ENCODE results near the gene SSR4.

SSR4 gene

GRCh38 chrX:153782313-153782712, 12.2 kb upstream of the SSR4 start:
- no peak for DNase-seq

DNA sequence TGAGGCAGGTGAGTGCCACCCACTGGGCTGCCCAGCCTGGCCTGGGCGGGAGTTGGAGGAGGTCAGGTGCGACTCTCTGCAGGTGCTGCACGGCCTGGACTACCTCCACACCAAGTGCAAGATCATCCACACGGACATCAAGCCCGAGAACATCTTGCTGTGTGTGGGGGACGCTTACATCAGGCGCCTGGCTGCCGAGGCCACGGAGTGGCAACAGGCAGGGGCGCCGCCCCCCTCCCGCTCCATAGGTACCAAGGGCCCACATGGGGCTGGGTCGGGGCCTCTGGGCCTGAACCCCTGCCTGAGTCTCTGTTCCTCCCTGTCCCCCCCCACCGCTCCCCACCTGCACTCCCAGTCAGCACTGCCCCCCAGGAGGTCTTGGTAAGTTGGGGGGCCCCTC, 11.6 kb upstream of the SSR4 start:
- no peak for DNase-seq

- DNase-seq = no peak
Measured at GRCh38 chrX:153783378-153784013, 11.0 kb upstream of the SSR4 start.

DNA sequence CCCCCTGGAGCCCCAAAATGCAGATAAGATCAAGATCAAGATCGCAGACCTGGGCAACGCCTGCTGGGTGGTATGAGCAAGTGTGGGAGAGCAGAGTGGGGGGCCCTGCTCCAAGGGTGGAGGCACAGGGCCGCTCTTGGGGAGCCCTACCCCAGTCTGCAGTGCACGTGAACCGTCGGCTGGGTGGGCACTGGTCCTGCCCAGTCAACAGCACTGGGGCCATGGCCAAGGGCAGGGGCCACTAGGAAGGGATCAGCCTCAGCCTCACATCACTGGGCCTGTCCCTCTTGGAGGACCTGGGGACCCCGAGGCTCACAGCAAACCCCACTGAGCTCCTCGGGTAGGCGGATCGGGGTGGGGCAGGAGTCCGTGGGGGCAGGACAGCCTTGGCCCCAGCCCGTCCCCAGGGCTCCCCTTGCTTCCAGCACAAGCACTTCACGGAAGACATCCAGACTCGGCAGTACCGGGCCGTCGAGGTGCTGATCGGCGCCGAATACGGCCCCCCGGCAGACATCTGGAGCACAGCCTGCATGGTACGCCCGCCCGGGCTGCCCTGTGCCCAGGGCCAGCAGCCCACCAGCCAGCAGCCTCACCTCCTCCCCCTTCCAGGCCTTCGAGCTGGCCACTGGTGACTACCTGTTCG, 10.0 kb upstream of the SSR4 start:
- DNase-seq = no peak

- DNase-seq = no peak
Measured at GRCh38 chrX:153786669-153787068, 7.8 kb upstream of the SSR4 start.

- no peak for DNase-seq
Measured at GRCh38 chrX:153789654-153790053, 4.8 kb upstream of the SSR4 start.

DNA sequence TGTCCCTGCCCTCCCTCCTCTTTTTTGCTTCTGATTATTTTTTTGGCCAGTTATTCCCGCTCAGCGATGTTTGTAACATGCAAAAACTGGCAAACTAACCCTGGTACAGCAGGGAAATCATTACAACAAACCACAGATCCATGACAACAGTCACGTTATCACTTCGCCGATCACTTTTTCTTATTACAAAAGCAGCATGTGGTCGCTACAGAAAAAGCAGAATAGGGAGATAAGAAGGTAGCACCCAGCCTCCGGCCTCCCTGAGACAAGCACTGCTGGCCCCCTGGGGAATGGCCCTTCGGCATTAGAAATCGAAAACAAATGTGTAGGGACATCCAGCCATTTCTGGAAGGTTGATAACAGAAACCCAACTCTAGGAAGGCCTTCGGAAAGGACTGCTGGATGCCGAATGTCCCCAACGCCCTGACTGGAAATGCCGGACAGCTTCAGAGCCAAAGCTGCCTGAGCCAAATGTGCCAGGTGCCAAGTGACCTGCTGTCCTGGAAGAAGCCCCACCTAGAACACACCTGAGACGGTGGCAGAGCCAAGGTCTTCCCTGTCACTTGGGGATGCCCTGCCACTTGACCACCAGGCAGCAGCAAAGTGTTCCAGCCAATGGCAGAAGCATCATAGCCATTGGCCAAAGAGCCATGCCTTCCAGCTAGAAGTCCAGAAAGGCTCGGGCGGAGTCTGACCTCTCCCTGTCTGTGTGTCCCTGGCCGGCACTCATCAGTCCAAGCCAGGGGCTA, 3.2 kb upstream of the SSR4 start:
- DNase-seq = no peak

DNA sequence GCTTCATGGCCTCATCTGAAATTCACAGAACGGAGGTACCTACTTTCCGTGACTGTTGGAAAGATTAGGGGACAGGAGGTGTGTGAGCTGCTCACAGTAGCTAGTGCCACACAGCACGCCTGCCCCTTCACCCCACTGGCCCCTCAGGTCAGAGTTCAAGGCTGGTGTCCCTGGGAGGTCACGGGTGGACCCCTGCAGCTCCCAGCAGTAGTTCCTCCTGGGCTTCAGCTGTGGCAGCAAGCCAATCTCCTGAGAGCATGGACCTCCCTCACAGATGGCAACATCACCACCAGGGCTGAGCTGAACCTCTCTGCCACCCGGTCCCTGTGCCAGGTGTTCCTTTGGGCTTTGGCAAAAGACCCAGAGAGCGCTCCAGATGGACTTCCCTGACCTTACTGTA, 2.1 kb upstream of the SSR4 start:
- no peak for DNase-seq

- DNase-seq = no peak
Measured at GRCh38 chrX:153793291-153793690, 1.2 kb upstream of the SSR4 start.

DNA sequence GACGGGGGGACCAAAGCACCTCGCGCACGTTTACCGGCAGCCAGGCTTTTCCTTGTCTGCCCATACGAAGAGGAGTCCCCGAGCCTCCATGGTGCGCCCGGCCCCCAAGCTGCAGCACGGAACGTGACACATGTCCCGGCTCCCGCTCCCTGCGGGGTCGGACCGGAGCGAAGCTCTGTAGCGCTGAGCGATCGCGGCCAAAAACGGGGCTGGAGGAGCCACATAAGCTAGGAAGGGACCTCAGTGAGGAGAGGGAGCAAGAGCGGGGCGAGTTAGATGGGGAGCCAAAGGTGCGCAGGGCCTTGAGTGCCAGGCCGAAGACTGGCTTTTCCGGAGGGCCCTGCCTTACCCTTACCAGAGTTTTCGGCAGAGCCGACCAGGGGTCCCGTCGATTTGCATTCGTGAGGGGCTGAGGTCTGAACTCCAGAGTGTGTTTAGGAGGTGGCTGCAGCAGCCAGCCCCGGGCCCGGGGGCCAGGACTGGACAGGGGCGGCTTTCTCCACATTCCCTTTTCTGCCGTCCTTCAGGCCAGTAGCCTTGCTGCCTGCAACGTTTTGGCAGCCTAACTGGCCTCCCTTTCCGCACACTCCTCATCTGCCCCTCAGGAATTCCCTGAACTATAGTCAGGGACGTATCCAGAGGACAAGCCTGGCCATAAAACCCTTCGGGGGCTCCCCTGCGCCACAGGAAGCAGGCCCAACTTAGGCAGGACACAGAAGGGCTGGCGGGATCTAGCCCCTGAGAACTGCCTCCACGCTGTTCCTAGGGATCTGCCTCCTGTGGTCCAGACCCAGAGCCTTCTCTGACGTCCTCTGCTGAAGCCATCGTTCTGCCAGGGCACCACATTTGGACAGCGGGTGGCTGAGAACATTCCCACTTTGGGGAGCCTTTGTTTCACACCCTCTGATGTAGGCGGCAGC, 689 bp downstream of the SSR4 start:
- DNase-seq = no peak

- DNase-seq = no peak
Measured at GRCh38 chrX:153797415-153798015, 3.0 kb downstream of the SSR4 start.

GRCh38 chrX:153799326-153799725, 4.9 kb downstream of the SSR4 start:
- DNase-seq = no peak

DNA sequence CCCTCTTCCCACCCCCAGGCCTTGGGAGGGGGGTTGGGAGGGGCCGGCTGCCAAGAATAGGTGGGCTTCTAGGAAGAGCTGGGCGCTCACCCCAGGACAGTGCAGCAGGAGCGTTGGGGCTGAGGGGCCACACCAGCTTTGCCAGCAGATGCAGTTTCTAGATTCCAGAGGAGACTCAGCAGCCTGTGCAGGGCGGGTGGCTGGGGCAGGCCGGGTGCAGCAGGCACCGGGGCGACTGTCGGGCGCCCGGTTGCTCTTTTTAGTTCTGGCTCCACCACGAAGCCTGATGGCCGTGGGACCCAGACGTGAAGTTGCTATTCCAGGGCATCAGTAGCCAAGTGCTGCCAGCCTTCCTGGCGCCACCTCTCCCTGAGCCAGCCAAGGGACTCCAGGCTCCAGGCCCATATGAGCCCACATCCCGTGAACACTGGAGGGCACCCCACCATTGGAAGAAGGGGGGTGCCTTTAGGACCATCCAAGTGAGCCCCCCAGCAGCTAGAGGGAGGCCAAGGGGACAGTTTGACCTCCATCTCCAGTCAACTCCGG, 5.8 kb downstream of the SSR4 start:
- no peak for DNase-seq

DNA sequence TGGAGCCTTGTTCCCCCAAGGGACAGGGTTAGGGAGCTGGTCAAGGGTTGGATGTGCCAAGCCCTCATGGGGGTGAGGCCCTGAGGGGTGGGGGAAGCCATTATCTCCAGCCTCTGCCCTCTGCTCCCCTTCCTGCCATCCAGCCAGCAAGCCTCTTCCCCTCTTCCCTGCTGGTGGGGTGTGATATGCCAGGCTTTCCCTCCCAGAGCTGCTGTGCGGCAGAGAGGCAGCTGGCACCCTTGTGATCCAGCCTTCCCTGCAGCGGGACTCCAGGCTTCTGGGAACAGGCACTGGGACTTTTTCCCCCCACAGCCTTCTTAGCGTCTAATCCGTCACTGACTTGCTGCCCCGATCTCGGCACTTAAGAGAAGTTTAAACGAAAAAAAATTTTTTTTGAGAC, 6.3 kb downstream of the SSR4 start:
- DNase-seq = no peak

DNA sequence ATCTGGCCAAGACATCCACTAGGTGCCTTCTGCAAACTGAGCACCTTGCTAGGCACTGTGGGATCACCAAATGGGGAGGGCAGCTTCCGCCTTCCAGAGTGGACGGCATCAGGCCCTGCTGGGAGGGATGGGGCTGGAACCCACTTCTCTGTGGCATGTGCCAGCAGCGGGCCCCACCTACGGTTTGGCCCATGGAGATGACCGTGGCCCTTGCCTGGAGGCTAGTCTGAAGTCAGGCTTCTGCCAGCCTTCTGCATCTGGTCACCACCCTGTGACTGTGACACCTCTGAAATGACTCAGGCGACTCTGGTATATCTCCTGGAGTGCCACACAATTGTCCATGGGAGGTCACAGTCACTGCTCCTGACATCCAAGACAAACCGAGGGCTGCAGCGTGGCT, 7.2 kb downstream of the SSR4 start:
- no peak for DNase-seq

GRCh38 chrX:153802513-153803045, 8.1 kb downstream of the SSR4 start:
- no peak for DNase-seq

- no peak for DNase-seq
Measured at GRCh38 chrX:153803211-153804099, 9.0 kb downstream of the SSR4 start.

DNA sequence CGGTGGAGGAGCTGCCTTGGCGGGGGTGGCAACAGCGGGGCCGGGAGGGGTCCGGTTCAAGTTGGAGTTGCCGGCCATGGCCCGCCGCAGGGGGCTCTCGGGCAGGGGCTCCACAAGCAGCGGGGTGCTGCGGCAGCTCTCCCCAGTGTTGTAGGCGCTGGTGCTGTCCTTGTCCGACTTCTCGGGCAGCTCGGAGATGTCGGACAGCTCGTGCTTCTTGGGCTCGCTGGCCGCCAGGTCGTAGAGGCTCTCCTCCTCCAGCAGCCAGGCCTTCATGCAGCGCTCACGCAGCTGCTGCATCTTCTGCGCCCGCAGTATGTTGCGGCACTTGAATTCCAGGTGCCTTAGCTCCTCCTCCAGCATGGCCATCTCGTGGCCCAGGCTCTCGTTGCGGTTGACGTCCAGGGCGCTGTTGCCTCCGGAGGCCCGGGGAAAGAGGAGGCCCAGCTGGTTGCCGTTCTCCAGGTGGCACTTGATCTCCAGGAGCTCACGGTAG, 9.7 kb downstream of the SSR4 start:
- DNase-seq = no peak

- DNase-seq = no peak
Measured at GRCh38 chrX:153804621-153805020, 10.2 kb downstream of the SSR4 start.

DNA sequence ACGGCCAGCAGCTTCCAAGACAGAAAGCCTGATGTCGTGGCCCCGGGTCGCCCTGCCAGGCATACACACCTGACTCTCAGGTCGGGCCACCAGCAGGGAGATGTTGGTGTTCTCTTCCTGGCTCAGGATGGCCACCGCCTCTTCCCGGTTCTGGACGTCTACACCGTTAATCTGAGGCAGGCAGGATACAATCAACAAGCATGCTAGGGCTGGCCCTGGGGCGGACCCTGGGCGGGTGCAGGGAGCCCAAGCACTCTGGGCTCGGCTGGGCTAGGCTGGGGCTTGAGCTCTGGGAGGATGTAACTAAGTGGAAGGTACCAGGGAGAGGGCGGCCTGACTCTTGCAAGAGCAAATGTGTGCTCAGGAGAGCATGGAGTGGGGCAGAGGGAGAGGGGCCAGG, 11.0 kb downstream of the SSR4 start:
- no peak for DNase-seq

DNA sequence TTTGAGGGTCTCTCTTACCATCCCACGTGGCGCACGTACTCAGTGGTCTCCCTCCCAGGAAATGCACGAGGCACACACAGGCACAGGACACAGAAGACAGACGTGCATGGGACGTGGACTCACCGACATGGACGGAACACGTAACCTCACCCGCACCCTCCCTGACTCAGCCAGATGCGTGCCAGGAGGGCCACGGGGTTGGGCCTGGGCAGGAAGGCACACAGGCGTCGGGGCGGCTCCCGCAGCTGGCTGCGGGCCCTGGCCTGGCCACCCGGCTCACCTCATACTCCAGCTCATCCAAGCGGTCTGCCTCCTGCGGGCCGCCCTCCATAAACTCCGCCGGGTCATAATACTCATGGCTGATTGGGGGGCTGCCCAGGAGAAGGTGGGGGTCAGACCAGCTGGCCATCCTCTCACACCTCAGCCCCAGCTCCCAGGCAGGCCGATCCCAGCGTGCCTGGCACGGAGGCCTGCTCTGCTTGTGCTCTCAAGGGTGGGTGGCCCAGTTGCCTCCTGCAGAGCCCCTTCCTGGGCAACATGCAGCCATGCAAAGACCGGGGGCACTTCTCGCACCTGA, 12.6 kb downstream of the SSR4 start:
- DNase-seq = no peak

Measured in right hindlimb (tissue), 1 donor.